Central memory CD8-positive, alpha-beta T cell (primary cell): ENCODE measurements around the gene MINDY3.

Experiments used
- ATAC-seq: fragments of 150-1000 bp; cut with Tn5 transposase; replicated peaks from 2 replicates; pipeline ENCODE4 v1.10.0; 2022; ENCODE audit warnings: mild to moderate bottlenecking, moderate FRiP score, moderate number of reproducible peaks; ENCODE audit not compliant: poor library complexity, severe bottlenecking; ENCODE audit errors: extremely low read depth
- DNase-seq, 2 donors: peaks; one replicate each; pipeline ENCODE4 v3.0.0; 2021; ENCODE audit warnings: low spot score in 2 of 2
- H3K27ac Mint-ChIP-seq: one replicate; pipeline ENCODE4 v1.8.0; 2022; ENCODE audit warnings: low read depth, mild to moderate bottlenecking, moderate library complexity, mixed read lengths
- H3K27me3 Mint-ChIP-seq: one replicate; pipeline ENCODE4 v1.8.0; 2022; ENCODE audit warnings: mixed read lengths
- H3K36me3 Mint-ChIP-seq: one replicate; pipeline ENCODE4 v1.8.0; 2022; ENCODE audit warnings: mild to moderate bottlenecking, moderate library complexity, mixed read lengths; ENCODE audit not compliant: insufficient read depth
- H3K4me1 Mint-ChIP-seq: one replicate; pipeline ENCODE4 v1.8.0; 2022; ENCODE audit warnings: mixed read lengths
- H3K4me3 Mint-ChIP-seq: one replicate; pipeline ENCODE4 v1.8.0; 2022; ENCODE audit warnings: mild to moderate bottlenecking, moderate library complexity, mixed read lengths
- H3K9me3 Mint-ChIP-seq: one replicate; pipeline ENCODE4 v1.8.0; 2022; ENCODE audit warnings: mixed read lengths

MINDY3 gene

GRCh38 chr10:15748126-15748525 is 112.2 kb downstream of the MINDY3 start:
- H3K36me3 Mint-ChIP-seq, result no peaks in the 10 kb centered on the region
- no peaks in the 10 kb centered on the region for H3K9me3 Mint-ChIP-seq
- peaks cover 49% of the 10 kb centered on the region for H3K27me3 Mint-ChIP-seq
- no peak overlapping the region for H3K4me3 Mint-ChIP-seq
- DNase-seq (no peak), ATAC-seq (no peak)
- H3K4me1 Mint-ChIP-seq, result no peaks in the 10 kb centered on the region
- no peak overlapping the region for H3K27ac Mint-ChIP-seq

DNA sequence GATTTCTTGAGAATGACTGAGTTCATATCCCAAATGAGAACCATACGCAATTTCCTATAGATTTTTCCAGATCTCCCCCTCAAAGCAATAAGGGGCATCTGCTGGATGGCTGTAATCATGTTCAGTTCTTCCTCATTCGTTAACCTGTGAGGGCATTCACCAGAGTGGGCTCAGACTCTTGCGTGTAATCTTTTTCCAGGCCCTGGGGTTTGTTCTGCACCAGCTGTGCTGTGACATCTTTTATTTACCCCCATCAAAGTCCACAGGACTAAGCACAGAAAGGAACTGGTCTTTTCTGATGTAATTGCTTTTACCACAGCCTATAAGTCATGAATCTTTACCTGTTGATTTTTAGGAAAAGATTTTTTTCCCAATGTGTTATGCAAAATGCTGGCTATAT is 112.7 kb downstream of the MINDY3 start:
- H3K4me1 Mint-ChIP-seq, result no peaks in the 10 kb centered on the region

DNA sequence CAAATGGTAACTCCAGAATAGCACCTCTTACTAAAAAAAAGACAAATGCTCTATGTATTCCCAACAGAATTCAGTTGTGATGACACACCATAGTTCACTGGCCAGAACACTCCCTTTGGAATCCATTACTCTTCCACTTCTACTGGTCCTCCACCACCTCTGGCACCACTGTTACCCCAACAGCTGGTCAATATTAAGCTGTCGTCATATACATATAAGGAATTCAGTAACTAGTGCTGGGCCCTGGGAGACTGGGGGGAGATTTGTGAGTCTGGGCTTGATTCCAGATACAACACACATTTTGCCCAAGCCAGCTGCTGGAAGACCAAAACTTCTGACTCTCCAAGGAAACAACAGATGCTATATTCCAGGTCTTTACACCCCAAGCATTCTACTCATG is 114.6 kb downstream of the MINDY3 start:
- Mint-ChIP-seq H3K27me3 (peaks cover 34% of the 10 kb centered on the region), H3K4me3 (no peak overlapping the region), H3K36me3 (no peaks in the 10 kb centered on the region), H3K9me3 (no peaks in the 10 kb centered on the region), H3K27ac (no peak overlapping the region), H3K4me1 (no peaks in the 10 kb centered on the region)
- ATAC-seq, result no peak
- DNase-seq, result no peak

More for the DNA sequence above, 112.7 kb downstream of the MINDY3 start:
- DNase-seq (no peak), ATAC-seq (no peak)
- peaks cover 44% of the 10 kb centered on the region for H3K27me3 Mint-ChIP-seq
- H3K27ac Mint-ChIP-seq, result no peak overlapping the region
- H3K9me3 Mint-ChIP-seq, result no peaks in the 10 kb centered on the region
- no peaks in the 10 kb centered on the region for H3K36me3 Mint-ChIP-seq
- H3K4me3 Mint-ChIP-seq, result no peak overlapping the region

DNA sequence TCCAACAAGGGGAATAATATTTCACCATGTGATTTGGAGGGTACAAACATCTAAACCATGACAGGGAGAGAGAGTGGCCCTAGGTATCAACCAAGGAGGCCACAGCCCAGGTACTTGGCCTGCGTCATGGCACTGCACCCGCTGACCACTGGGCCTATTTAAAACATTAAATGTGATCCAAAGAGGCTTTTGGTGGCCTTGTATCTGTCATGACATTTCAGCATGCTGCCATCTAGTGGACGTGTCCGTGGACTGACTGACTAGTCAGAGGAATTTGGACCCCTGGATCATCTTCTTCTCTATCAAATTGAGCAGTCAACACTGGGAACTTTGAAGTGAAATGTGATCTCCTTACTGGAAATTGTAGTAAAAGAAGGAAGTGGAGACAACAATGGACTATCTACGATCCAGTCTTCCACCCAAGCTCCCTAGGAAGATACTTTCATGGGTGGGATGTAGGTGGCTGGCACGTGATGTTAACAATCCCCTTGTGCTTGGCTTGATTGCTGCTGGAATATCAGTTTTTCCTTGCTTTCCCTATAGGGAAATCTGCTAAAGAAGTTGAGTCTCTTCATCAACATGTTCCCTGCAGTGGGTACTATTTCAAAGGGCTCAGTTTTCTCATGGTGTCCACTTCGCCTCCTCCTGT is 116.0 kb downstream of the MINDY3 start:
- no peaks in the 10 kb centered on the region for H3K9me3 Mint-ChIP-seq
- peaks cover 20% of the 10 kb centered on the region for H3K27me3 Mint-ChIP-seq
- H3K36me3 Mint-ChIP-seq, result no peaks in the 10 kb centered on the region
- no peak for ATAC-seq
- no peak overlapping the region for H3K27ac Mint-ChIP-seq
- no peak overlapping the region for H3K4me3 Mint-ChIP-seq
- no peaks in the 10 kb centered on the region for H3K4me1 Mint-ChIP-seq
- peak in 1 of 2 donors; percentile 10 for DNase-seq

GRCh38 chr10:15743443-15743842 is 116.9 kb downstream of the MINDY3 start:
- ATAC-seq, result no peak
- H3K4me1 Mint-ChIP-seq, result no peaks in the 10 kb centered on the region

DNA sequence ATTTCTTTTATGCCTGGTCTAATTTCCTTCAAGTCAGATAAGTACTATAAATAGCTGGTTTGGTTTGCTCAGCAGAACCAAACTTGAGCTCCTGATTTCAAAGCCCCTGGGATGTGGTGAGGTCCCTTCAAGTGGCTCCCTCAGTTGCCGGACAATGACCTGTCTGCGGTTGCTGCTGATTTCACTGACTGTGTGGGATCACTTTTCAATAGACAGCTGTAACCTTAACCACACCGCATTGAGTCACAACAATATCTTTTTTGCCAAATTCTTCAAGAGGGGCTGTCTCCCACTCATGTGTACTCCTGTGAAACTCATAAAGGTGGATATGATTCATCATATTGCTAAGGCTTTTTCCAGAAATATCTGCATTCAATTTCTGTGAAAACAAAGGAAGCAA is 117.5 kb downstream of the MINDY3 start:
- Mint-ChIP-seq H3K4me1 (no peaks in the 10 kb centered on the region), H3K4me3 (no peak overlapping the region), H3K27ac (no peak overlapping the region), H3K36me3 (no peaks in the 10 kb centered on the region), H3K27me3 (peaks cover 15% of the 10 kb centered on the region), H3K9me3 (no peaks in the 10 kb centered on the region)
- ATAC-seq (no peak), DNase-seq (no peak)

More at GRCh38 chr10:15743443-15743842, 116.9 kb downstream of the MINDY3 start:
- H3K27me3 Mint-ChIP-seq, result peaks cover 15% of the 10 kb centered on the region
- no peaks in the 10 kb centered on the region for H3K9me3 Mint-ChIP-seq
- H3K4me3 Mint-ChIP-seq, result no peak overlapping the region
- no peaks in the 10 kb centered on the region for H3K36me3 Mint-ChIP-seq
- no peak for DNase-seq
- no peak overlapping the region for H3K27ac Mint-ChIP-seq

DNA sequence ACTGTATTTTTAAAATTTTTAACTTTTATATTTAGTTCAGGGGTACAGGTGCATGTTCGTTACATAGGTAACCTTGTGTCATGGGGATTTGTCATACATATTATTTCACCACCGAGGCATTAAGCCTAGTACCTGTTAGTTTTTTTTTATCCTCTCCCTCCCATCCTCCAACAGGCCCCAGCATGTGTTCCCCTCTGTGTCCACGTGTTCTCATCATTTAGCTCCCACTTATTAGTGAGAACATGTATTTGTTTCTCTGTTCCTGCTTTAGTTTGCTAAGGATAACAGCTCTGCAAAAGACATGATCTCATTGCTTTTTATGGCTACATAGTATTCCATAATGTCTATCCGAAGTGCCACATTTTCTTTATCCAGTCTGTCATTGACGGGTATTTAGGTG is 118.2 kb downstream of the MINDY3 start:
- Mint-ChIP-seq H3K9me3 (no peaks in the 10 kb centered on the region), H3K36me3 (no peaks in the 10 kb centered on the region), H3K27me3 (peaks cover 19% of the 10 kb centered on the region), H3K4me1 (no peaks in the 10 kb centered on the region), H3K27ac (no peak overlapping the region), H3K4me3 (no peak overlapping the region)
- no peak for ATAC-seq
- no peak for DNase-seq

GRCh38 chr10:15741581-15741980 is 118.7 kb downstream of the MINDY3 start:
- Mint-ChIP-seq H3K36me3 (no peaks in the 10 kb centered on the region), H3K27me3 (peaks cover 15% of the 10 kb centered on the region), H3K4me1 (no peaks in the 10 kb centered on the region), H3K9me3 (no peaks in the 10 kb centered on the region), H3K4me3 (no peak overlapping the region), H3K27ac (no peak overlapping the region)
- DNase-seq, result no peak
- no peak for ATAC-seq

DNA sequence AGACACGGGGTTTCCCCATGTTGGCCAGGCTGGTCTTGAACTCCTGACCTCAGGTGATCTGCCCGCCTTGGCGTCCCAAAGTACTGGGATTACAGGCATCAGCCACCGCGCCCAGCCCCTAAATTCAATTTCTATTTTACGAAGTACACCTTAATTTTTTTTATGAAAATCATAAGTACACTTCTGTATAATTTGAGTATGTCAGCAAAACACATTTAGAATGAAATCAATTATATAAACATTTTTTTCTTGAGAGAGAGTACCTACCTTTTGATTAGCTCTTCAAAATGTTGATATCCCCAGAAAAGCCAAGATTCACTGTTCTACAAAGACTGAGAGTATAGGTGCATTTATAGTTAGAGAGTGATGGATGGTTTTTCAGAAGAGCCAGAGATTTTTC is 120.0 kb downstream of the MINDY3 start:
- DNase-seq (no peak), ATAC-seq (no peak)
- no peaks in the 10 kb centered on the region for H3K9me3 Mint-ChIP-seq
- no peak overlapping the region for H3K4me3 Mint-ChIP-seq
- peaks cover 20% of the 10 kb centered on the region for H3K27me3 Mint-ChIP-seq
- H3K36me3 Mint-ChIP-seq, result no peaks in the 10 kb centered on the region
- no peak overlapping the region for H3K27ac Mint-ChIP-seq
- H3K4me1 Mint-ChIP-seq, result no peaks in the 10 kb centered on the region

GRCh38 chr10:15739254-15739970 is 120.9 kb downstream of the MINDY3 start:
- Mint-ChIP-seq H3K9me3 (no peaks in the 10 kb centered on the region), H3K4me1 (no peaks in the 10 kb centered on the region), H3K27ac (no peak overlapping the region), H3K27me3 (peaks cover 23% of the 10 kb centered on the region), H3K4me3 (no peak overlapping the region), H3K36me3 (no peaks in the 10 kb centered on the region)
- no peak for DNase-seq
- no peak for ATAC-seq

- no peaks in the 10 kb centered on the region for H3K4me1 Mint-ChIP-seq
- ATAC-seq, result no peak
Observed at GRCh38 chr10:15738270-15738925, 121.9 kb downstream of the MINDY3 start.

DNA sequence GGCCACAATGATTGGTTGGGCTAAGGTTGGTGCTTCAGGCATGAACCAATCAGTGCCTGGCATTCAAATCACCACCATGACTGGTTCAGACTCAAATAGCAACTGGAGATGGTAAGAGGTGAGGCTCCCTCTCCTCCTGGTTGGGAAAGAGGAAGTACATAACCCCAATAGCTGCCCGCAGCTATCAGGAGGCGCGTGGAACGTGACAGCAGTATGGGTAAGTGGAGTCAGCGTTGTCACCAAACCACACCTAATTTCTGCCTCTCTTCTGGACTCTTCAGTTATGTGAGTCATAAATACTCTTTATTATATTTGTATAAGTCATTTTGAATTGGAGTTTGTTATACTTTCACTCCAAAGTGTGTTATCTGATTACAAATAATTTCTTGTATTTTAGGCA is 122.7 kb downstream of the MINDY3 start:
- ATAC-seq (no peak), DNase-seq (no peak)
- Mint-ChIP-seq H3K27ac (no peak overlapping the region), H3K4me3 (no peak overlapping the region), H3K4me1 (no peaks in the 10 kb centered on the region), H3K9me3 (no peaks in the 10 kb centered on the region), H3K36me3 (no peaks in the 10 kb centered on the region), H3K27me3 (peaks cover 23% of the 10 kb centered on the region)

More at GRCh38 chr10:15738270-15738925, 121.9 kb downstream of the MINDY3 start:
- Mint-ChIP-seq H3K27me3 (peaks cover 23% of the 10 kb centered on the region), H3K9me3 (no peaks in the 10 kb centered on the region), H3K36me3 (no peaks in the 10 kb centered on the region), H3K4me3 (no peak overlapping the region), H3K27ac (no peak overlapping the region)
- DNase-seq, result no peak

GRCh38 chr10:15735763-15736162 is 124.5 kb downstream of the MINDY3 start:
- ATAC-seq (no peak), DNase-seq (no peak)
- no peak overlapping the region for H3K27ac Mint-ChIP-seq
- H3K4me3 Mint-ChIP-seq, result no peak overlapping the region
- H3K27me3 Mint-ChIP-seq, result peaks cover 23% of the 10 kb centered on the region
- H3K4me1 Mint-ChIP-seq, result no peaks in the 10 kb centered on the region
- no peaks in the 10 kb centered on the region for H3K36me3 Mint-ChIP-seq
- no peaks in the 10 kb centered on the region for H3K9me3 Mint-ChIP-seq
